Cardiac fibroblast (primary cell): ENCODE measurements around the gene KCNAB1.

Experiments
- DNase-seq, 2 donors: peaks; one replicate each; pipeline versions ENCODE4 v3.0.0 to v3.0.0-alpha.2; 2010; ENCODE audit warnings: low read depth in 2 of 2
- H3K4me3 ChIP-seq, 2 donors: replicated peaks in 1 of 2; 1 replicate in 1 of 2; 2 replicates in 1 of 2; pipeline ENCODE4 v1.5.1; 2011; ENCODE audit warnings: low read depth in 2 of 2, low read length in 2 of 2, mild to moderate bottlenecking in 2 of 2, moderate library complexity in 1 of 2
- TF ChIP-seq, protein P1 (sequence below): IDR thresholded peaks from one replicate; pipeline ENCODE4 v1.5.1; 2011; ENCODE audit warnings: low read depth, mild to moderate bottlenecking, low read length, inconsistent platforms

The KCNAB1 gene

DNA sequence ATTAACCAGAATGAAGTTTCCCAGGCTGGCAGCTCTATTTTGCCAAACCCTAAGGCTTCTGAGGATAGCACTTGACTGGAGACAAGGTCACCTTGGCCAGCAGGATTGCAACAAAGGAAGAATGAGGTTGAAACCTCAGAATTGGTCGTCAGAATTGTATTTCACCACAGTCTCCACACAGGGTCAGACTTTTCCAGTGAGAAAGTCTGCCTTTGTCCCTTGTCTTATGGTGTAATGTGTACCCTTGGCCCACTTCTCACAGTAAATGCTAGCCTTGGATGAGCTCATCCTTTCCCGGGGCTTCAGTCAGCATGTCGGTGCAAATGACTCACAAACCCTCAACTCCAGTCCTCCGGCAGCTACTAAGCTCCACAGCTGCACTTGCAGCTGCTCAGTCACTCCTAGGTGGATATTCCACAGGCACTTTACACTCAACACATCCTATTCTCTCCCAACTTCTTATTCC, 414.8 kb downstream of the KCNAB1 start:
- TF ChIP-seq, protein P1, sequence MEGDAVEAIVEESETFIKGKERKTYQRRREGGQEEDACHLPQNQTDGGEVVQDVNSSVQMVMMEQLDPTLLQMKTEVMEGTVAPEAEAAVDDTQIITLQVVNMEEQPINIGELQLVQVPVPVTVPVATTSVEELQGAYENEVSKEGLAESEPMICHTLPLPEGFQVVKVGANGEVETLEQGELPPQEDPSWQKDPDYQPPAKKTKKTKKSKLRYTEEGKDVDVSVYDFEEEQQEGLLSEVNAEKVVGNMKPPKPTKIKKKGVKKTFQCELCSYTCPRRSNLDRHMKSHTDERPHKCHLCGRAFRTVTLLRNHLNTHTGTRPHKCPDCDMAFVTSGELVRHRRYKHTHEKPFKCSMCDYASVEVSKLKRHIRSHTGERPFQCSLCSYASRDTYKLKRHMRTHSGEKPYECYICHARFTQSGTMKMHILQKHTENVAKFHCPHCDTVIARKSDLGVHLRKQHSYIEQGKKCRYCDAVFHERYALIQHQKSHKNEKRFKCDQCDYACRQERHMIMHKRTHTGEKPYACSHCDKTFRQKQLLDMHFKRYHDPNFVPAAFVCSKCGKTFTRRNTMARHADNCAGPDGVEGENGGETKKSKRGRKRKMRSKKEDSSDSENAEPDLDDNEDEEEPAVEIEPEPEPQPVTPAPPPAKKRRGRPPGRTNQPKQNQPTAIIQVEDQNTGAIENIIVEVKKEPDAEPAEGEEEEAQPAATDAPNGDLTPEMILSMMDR = peak; percentile 21
- peak; percentile 98 to 99 for DNase-seq
- no peak overlapping the region for H3K4me3 ChIP-seq

DNA sequence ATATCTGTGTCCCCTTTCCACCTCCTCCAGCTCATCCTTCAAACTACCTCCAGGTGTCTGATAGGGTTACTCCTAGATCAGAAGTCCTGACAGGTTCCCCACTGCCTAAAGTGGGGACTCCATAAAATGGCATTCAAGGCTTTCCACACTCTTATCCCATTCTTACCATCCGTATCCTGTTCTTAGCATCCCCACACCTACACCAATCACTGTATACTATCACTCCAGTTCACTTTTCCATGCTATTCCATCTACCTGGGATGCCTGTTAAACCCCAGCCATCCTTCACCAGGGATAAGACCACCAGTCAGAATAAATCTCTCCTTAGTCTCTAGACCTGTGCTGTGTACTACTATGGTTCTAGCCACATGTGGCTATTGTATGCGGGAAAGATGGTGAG, 415.4 kb downstream of the KCNAB1 start:
- no peak overlapping the region for H3K4me3 ChIP-seq
- DNase-seq = no peak
- TF ChIP-seq, protein P1 = no peak

DNA sequence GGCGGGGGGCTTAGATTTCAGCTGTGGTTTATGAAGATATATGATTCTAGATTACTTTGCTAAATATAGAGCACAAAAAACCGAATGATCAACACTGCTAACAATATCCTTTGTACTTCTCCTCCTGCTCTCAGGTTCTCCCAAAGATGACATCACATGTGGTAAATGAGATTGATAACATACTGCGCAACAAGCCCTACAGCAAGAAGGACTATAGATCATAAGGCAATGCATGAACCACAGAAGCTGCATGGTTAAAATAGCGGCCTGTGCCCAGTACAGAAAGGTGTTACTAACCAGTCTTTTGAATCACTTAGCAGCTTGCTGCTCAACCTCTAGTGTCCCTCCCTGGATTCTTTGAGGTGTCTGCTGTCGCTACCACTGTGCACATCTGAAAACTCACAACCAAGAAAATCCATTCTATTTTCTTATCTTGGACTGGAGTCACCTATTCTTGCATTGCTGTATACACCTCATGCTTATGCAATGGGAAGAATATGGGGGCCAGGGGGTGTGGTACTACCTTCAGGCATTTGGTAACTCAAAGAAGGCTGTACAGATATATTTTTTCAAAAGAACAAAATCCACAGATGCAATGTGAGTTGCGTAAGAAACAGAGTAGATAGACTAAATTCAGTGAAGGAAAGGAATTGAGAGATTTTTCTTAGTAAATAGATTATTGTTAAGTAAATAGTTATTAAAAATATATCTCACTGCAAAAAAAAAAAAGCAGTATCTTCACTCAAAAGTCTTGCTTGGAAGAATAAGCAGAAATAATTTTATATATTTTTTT, 416.3 kb downstream of the KCNAB1 start:
- peak in 1 of 2 donors; percentile 42 for DNase-seq
- H3K4me3 ChIP-seq = no peak overlapping the region
- TF ChIP-seq, protein P1 = no peak

- TF ChIP-seq, protein P1 = no peak
- no peak overlapping the region for H3K4me3 ChIP-seq
- DNase-seq = no peak
Observed at GRCh38 chr3:156539051-156539450, 418.7 kb downstream of the KCNAB1 start.

DNA sequence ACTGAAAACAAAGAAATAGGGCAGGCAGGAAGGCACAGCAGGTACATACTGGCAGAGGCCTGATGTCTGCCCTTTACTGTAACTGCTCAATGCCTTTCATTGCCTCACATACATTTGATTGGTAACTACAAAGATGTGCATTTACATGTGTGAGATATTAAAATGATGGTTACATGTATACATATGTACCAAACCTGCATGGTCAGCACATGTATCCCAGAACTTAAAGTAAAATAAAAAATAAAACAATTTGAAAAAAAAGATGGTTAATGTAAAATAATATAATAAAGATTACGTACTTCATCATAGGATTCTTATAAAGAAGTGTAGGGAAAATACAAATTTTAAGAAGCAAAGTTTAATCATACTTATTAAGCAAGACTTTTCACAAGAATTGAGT, 419.4 kb downstream of the KCNAB1 start:
- DNase-seq = no peak
- no peak overlapping the region for H3K4me3 ChIP-seq
- TF ChIP-seq, protein P1 = no peak

- DNase-seq = no peak
- TF ChIP-seq, protein P1 = no peak
- no peak overlapping the region for H3K4me3 ChIP-seq
Observed at GRCh38 chr3:156542101-156543042, 422.0 kb downstream of the KCNAB1 start.
